GM21360 (cell line): ENCODE measurements around the gene HSD3B2.
"Not testable (repeated sequence)": the region's sequence is repeated elsewhere in the genome, so short reads cannot be mapped to it uniquely, and the experiment has no call there.

Experiments used
- ATAC-seq: cut with Tn5 transposase; IDR thresholded peaks from one replicate; pipeline ENCODE4 v1.9.1; 2021; ENCODE audit warnings: mild to moderate bottlenecking, moderate library complexity; ENCODE audit not compliant: unreplicated experiment

Gene HSD3B2

DNA sequence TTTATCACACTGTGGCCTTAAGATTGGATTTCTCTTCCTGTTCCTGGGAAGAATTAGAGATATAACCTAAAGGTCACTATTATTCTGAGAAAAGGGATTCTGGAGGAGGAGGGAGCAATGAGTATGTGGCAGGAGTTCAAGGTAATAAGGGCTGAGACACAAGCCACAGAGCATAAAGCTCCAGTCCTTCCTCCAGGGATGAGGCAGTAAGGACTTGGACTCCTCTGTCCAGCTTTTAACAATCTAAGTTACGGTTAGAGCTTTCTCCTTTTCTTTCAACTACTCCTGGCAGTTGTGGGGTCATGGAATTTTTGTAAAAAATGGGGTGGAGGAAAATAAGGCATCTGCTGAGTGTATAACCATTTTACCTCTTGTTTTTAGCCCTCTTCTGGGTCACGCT lies at the start of gene HSD3B2:
Gene HSD3B2 (plus strand): TSS at position 201 of the 400 bp plus-strand sequence. CDS start 270 bp downstream, outside the sequence.
- ATAC-seq, result no peak

DNA sequence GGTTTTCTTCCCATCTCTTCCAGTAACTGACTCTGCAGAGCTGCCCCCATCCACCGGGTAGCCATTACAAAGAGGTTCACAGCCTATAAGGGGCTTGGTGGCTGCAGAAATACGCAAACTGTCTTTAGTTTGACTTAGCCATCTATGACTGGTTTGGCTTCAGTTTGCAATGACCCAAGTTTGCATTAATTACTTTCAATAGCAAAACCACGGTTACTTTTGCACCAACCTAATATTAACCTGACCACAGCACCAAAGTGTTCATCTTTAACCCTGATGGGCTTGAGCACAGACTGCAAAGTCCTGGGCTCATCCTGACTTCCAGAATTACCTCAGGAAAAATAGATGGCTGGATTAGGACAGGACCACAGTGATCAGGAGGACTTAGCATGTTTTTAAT lies 48.5 kb upstream of the HSD3B2 start:
- ATAC-seq, result no peak

DNA sequence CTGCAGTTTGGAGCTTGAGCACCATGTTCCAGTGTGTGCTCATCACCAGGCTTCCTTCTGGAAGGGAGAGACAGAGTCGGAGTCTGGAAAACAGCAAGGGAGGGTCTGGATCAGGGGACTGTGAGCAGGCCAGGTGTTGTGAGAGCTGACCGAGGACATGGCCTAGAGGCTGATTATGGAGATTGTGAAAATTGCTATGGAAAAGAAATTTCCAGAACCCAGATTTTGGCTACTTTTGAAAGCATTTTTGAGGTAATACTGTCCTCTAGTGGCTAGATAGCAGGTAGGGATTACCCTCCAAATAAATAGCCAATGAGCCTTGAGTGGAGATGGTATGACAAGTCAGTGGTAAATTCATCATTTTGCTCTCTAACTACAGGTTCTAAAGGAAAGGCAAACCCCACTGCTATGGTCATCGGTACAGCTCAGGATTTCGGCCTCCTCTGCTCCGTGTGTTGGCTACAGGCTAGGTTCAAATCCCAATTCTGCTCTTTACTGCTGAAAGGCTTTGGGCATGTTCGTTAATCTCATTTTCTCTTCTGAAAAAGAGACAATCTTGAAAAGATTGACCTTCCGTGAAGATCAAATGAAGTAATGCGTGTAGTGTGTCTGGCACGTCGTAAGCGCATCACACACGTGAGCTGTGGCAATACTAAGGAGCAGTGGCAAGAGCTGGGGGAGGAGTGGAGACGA lies 47.4 kb upstream of the HSD3B2 start:
- ATAC-seq, result no peak

- ATAC-seq, result no peak
Measured at GRCh38 chr1:119368554-119368953, 46.4 kb upstream of the HSD3B2 start, which contains the start of gene HAO2. Gene HAO2 (plus strand): TSS chr1:119368785. CDS start chr1:119381086, 12,301 bp downstream.

- no peak for ATAC-seq
Measured at GRCh38 chr1:119370748-119371147, 44.2 kb upstream of the HSD3B2 start.

DNA sequence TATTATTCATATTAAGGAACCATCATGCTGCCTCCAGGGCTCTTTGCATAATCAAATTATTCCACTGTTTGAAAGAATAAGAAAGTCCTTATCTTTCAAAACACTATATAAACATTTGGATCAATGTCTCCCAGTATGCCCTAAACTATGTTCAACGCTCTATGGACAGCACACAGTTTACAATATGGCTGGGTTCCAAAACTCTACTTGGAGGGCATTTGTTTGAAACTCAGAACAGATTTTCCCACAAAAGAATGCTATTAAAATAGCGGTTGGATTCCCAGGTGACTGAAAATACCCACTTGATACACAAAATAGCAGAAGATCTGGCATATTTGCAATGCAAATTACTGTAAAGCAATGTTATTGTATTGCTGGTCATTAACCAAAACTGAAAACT lies 43.1 kb upstream of the HSD3B2 start:
- ATAC-seq, result no peak

DNA sequence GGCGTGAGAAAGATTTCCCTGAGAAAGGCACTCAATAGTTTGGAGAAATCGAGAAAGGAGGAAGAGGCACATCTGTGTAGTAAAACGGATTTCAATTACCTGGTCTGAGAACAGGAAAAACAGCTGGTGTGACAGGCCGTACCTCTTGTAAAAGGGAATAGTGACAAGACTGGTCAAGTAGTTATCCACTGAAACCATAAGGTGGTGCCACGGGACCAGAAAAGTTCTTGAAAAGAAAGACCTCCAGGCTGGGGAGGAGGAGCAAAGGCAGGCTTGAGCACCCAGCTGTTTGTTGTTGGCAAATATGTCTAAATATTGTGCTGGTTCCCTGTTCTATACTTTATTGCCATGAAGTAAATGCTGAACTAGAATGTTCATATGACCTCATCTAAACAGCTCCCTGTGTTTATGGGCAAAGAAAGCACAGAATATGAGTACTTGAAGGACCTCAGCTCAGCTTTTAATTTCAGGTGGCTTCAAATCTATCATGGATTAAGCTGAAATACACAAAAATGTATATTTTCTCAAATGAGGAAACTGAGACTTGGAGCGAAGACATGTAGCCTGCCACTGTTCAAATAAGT lies 42.4 kb upstream of the HSD3B2 start:
- peak; percentile 74 for ATAC-seq

DNA sequence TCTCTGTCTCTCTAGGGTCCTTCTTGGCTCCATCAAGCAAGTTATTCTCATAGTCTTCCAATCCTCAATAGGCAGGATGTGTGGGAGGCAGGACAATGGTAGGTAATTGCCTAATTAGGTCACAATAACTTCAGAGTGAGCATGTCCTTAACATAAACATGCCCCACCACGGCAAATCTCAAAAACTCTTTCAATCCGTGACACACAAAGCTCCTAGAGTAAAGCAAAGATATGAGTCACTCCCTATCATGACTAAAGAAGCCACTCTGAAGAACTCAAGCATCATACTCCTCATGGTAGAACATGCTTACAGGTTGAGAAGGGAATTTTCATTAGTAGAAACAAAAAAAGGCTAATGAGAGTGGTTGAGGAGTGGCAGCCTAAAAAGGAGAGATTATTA lies 41.5 kb upstream of the HSD3B2 start:
- no peak for ATAC-seq

DNA sequence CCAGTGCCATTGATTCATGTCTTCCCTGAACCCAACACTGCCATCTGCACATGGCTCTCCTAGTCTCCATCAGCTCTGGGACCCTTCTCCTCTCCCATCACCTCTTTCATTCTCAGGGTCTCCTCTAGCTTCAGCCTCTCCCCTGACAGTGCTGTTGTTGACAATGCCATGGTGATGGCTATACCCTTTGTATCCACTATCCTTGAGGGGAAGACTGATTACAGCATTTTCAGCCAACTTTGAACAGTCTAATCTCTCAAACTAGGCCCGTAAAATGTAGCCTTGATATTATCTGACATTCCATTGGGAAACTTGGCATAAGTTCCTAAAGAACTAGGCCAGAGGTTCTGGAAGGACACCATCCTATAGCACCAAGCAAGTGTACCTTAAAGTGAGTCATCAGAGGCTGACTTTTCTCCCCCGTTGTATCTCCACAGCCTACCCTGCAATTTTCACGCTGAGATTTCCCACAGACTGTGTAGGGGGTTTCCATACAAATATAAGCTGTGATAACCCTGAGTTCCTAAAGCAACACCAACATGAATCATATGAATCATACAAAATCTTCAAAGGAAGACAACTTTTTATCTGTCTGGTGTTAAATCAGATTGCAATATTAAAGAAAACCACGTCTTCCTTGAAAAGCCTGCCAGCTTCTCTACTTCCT lies 40.6 kb upstream of the HSD3B2 start:
- ATAC-seq, result no peak

DNA sequence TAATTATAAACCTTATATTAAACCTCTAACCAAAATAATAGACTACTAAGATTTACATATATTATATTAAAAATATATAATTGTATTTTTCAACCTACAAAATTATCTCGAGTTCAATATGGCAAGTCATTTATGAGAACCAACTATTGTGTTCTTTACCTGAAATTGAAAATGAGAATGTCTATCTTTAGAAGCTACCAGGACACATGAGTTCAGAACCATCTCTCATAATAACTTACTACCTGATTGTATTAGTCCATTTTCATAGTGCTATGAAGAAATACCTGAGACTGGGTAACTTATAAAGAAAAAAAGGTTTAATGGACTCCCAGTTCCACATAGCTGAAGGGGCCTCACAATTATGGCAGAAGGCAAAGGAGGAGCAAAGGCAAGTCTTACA lies 39.6 kb upstream of the HSD3B2 start:
- no peak for ATAC-seq

GRCh38 chr1:119376594-119376993 lies 38.4 kb upstream of the HSD3B2 start:
- no peak for ATAC-seq

DNA sequence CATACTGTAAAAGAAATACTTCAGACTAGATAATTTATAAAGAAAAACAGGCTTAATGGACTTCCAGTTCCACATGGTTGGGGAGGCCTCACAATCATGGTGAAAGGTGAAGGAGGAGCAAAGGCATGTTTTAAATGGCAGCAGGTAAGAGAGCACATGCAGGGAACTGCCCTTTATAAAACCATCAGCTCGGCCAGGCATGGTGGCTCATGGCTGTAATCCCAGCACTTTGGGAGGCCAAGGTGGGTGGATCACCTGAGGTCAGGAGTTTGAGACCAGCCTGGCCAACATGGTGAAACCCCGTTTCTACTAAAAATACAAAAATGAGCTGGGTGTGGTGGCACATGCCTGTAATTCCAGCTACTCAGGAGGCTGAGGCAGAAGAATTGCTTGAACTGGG lies 37.4 kb upstream of the HSD3B2 start:
- not testable (repeated sequence) for ATAC-seq

- ATAC-seq, result no peak
Measured at GRCh38 chr1:119379117-119379516, 35.8 kb upstream of the HSD3B2 start.

- no peak for ATAC-seq
Measured at GRCh38 chr1:119380304-119380703, 34.6 kb upstream of the HSD3B2 start.

- ATAC-seq, result no peak
Measured at GRCh38 chr1:119380983-119381662, 33.8 kb upstream of the HSD3B2 start.

GRCh38 chr1:119384591-119384990 lies 30.4 kb upstream of the HSD3B2 start:
- no peak for ATAC-seq

GRCh38 chr1:119385650-119386049 lies 29.3 kb upstream of the HSD3B2 start:
- ATAC-seq, result no peak

- ATAC-seq, result no peak
Measured at GRCh38 chr1:119387858-119388257, 27.1 kb upstream of the HSD3B2 start.

DNA sequence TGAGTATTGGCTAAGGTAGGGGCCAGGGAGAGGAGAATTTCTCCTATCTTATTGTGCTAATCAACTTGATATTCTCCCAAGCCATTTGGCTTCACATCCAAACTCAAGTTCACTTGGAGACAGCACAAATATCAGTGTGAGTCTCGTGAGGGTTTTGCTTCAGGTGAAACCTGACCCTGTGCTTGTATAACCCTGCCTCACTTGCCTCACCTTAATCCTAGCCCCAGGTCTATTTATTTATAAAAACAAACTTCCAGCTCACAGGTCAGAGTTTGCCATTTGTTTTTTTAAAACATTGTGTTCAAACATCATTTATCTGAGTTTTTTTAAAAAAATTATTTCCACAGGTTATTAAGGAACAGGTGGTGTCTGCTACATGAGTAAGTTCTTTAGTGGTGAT lies 26.5 kb upstream of the HSD3B2 start:
- no peak for ATAC-seq

DNA sequence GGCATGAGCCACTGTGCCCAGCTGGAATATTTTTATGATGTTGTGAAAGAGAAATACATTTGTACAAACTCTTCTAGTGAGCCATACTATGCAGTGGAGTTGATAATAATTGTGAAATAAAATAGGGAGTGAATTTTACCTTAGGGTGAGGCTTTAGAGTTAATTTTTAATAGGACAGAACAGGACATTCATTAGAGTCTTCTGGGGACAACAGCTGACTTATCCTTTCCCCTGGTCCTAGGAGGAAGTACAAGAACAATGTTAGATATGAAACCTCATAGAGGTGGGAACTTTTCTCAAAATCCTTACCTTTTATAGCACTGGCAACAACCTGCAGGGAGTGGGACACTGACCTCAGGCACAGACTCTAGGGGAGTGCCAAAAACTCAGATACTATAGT lies 24.4 kb upstream of the HSD3B2 start:
- no peak for ATAC-seq

DNA sequence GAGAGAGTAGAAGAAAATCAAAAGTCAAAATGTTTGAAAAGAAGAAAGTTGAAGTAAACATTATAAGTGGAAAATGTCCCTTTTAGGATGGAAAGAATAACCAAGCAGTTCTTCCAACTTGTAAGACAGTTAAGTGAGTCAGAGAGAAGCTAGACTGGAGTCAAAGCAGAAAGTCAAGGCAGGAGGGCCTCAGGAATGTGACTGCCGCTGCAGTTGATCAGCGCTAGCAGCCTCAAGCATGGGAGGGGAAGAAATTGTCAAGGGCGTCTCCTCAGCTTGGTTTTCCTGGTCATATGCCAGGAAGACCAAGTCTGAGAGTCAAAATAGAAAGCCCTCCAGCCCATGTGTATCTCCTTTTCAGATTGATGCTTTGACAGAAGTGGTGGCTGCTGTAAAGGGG lies 23.2 kb upstream of the HSD3B2 start:
- ATAC-seq, result no peak

DNA sequence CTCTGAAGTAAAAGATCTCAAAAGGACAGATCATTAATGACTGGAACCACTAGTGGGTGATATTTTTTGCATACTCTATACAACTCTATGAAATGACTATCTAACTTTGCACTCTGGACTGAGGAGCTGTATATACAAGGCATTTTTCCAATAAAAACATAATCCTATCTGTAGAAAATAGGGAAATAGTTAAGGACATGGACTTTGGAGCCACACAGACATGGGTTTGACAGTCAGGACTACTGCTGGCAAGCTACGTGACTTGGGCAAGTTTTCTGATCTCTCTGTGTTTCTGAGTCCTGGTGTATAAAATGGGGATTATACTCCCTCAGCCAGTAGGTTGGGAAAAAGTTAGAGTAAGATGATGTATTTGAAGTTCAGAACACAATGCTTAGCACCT lies 20.9 kb upstream of the HSD3B2 start:
- no peak for ATAC-seq
